CD4-positive, alpha-beta T cell (primary cell): ENCODE results near the gene NUMBL. TPM values are rescaled to one million over a fixed set of nuclear protein-coding genes. Genes with fewer than 3 reads are reported as not detected.

Source experiments
- ATAC-seq: fragments of 200-7000 bp; cut with Tn5 transposase; one replicate; pipeline ENCODE4 v1.10.0; 2022; ENCODE audit warnings: mild to moderate bottlenecking; ENCODE audit not compliant: poor library complexity
- CTCF ChIA-PET: fragments of 350-600 bp; sonication (Branson Sonifier 250); formaldehyde crosslinking; loops from one replicate; lab custom pipeline; 2021; ENCODE audit warnings: antibody characterized with exemption, inconsistent platforms; lab: Charles Lee
- POLR2A ChIA-PET: fragments of 350-600 bp; sonication (Branson Sonifier 250); formaldehyde crosslinking; loops from one replicate; lab custom pipeline; 2021; ENCODE audit warnings: antibody characterized with exemption, inconsistent platforms; lab: Charles Lee
- DNase-seq, 14 experiments: peaks; one replicate each; pipeline ENCODE4 v3.0.0-alpha.2; 2013 to 2020; ENCODE audit warnings: mixed read lengths in 2 of 14
- H3K27ac ChIP-seq, 2 donors: one replicate each; pipeline versions ENCODE4 v1.5.1 to v1.7.0; 2013; ENCODE audit warnings: low read length in 2 of 2, low read depth in 1 of 2, mild to moderate bottlenecking in 1 of 2
- H3K27me3 ChIP-seq, 2 experiments: 1 replicate in 1 of 2; 2 replicates in 1 of 2; pipeline versions ENCODE4 v1.6.1 to v1.7.0; 2013; ENCODE audit warnings: low read length in 2 of 2, control low read depth in 1 of 2, mild to moderate bottlenecking in 1 of 2, moderate library complexity in 1 of 2; ENCODE audit not compliant: insufficient read depth in 2 of 2, control insufficient read depth in 1 of 2
- H3K36me3 ChIP-seq: one replicate; pipeline ENCODE4 v1.6.1; 2013; ENCODE audit warnings: low read length, control low read depth; ENCODE audit not compliant: insufficient read depth
- H3K4me1 ChIP-seq: one replicate; pipeline ENCODE4 v1.6.1; 2013; ENCODE audit warnings: low read length, control low read depth; ENCODE audit not compliant: insufficient read depth
- H3K4me3 ChIP-seq: one replicate; pipeline ENCODE4 v1.5.1; 2013; ENCODE audit warnings: mild to moderate bottlenecking, low read length, moderate library complexity
- H3K9me3 ChIP-seq, 2 experiments: 1 replicate in 1 of 2; 2 replicates in 1 of 2; pipeline versions ENCODE4 v1.6.1 to v1.7.0; 2013; ENCODE audit warnings: low read length in 2 of 2, mild to moderate bottlenecking in 2 of 2, control low read depth in 1 of 2, moderate library complexity in 1 of 2; ENCODE audit not compliant: control insufficient read depth in 1 of 2, insufficient read depth in 1 of 2
- H3K27ac Mint-ChIP-seq: one replicate; pipeline ENCODE4 v1.8.0; 2020; ENCODE audit warnings: mixed read lengths
- H3K27me3 Mint-ChIP-seq: one replicate; pipeline ENCODE4 v1.8.0; 2021; ENCODE audit warnings: mixed read lengths
- H3K36me3 Mint-ChIP-seq: one replicate; pipeline ENCODE4 v1.8.0; 2021; ENCODE audit warnings: low read depth, mixed read lengths
- H3K4me1 Mint-ChIP-seq: one replicate; pipeline ENCODE4 v1.8.0; 2021; ENCODE audit warnings: low read depth, mixed read lengths
- H3K4me3 Mint-ChIP-seq: one replicate; pipeline ENCODE4 v1.8.0; 2020; ENCODE audit warnings: mild to moderate bottlenecking, mixed read lengths
- H3K9me3 Mint-ChIP-seq: one replicate; pipeline ENCODE4 v1.8.0; 2020; ENCODE audit warnings: mixed read lengths
- intact Hi-C, 2 experiments: fragments of 100-400 bp; cut with DNase I in 1 of 2; cut with micrococcal nuclease in 1 of 2; formaldehyde crosslinking; loops; one replicate each; pipeline versions ENCODE4 v1.15.1 to v1.9.0; 2023 to 2025; cut with DNase I, micrococcal nuclease
- polyA plus RNA-seq, 2 donors: library from polyadenylated mRNA; unstranded; fragments of 120-200 nt; gene quantifications; one replicate each; pipeline ENCODE4 v1.2.1, GENCODE V29; 2013
- total RNA-seq, 174 experiments: library from RNA in 2 of 174; stranded (reverse) in 2 of 174; gene quantifications; one replicate each; pipeline ENCODE4 v1.2.3 and lab custom pipeline; 2021 to 2026
- TF ChIP-seq, protein P1 (sequence below): fragments of 200-600 bp; IDR thresholded peaks from one replicate; pipeline ENCODE4 v1.8.0; 2022; ENCODE audit warnings: antibody characterized with exemption, mild to moderate bottlenecking

Gene NUMBL
- total RNA-seq (1 to 10 TPM; 5.2 to 5.4 TPM), total RNA-seq (lab: John Stamatoyannopoulos, UW) (1.7 to 15.6 (median 6.5) reads per million in 172 experiments)
- 2.8 TPM for polyA plus RNA-seq (2013, experiment 1 of 2)
- polyA plus RNA-seq (2013, experiment 2 of 2) = 8.0 TPM

- POLR2A ChIA-PET = interaction anchor here (0.9 to 1.3 kb wide), 3 partner anchors 27 to 108 kb away, joined by 4 to 5 read pairs (median 4); partner anchors contain the start of gene EGLN2
- Histone ChIP-seq H3K9me3 (no peaks in the 10 kb centered on the region), H3K27ac (no peak within 1 kb of the TSS), H3K4me1 (peaks cover 20% of the 10 kb centered on the region), H3K4me3 (peak within 1 kb of the TSS; percentile 70), H3K36me3 (peaks cover 15% of the 10 kb centered on the region), H3K27me3 (no peaks in the 10 kb centered on the region)
- Mint-ChIP-seq H3K27me3 (no peaks in the 10 kb centered on the region), H3K4me3 (peak within 1 kb of the TSS; percentile 94), H3K36me3 (peaks cover 15% of the 10 kb centered on the region), H3K4me1 (peaks cover 6% of the 10 kb centered on the region), H3K9me3 (no peaks in the 10 kb centered on the region), H3K27ac (peak within 1 kb of the TSS; percentile 54)
- intact Hi-C loops = loop anchor here (2.0 kb wide), 3 partner anchors 27 to 61 kb away; partner anchors contain the start of genes ACTMAP (in 1 of the 2), COQ8B (in 1 of the 2), ITPKC (in 1 of the 2) and SNRPA (in 1 of the 2)
- TF ChIP-seq, protein P1, sequence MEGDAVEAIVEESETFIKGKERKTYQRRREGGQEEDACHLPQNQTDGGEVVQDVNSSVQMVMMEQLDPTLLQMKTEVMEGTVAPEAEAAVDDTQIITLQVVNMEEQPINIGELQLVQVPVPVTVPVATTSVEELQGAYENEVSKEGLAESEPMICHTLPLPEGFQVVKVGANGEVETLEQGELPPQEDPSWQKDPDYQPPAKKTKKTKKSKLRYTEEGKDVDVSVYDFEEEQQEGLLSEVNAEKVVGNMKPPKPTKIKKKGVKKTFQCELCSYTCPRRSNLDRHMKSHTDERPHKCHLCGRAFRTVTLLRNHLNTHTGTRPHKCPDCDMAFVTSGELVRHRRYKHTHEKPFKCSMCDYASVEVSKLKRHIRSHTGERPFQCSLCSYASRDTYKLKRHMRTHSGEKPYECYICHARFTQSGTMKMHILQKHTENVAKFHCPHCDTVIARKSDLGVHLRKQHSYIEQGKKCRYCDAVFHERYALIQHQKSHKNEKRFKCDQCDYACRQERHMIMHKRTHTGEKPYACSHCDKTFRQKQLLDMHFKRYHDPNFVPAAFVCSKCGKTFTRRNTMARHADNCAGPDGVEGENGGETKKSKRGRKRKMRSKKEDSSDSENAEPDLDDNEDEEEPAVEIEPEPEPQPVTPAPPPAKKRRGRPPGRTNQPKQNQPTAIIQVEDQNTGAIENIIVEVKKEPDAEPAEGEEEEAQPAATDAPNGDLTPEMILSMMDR = no peak
- CTCF ChIA-PET = interaction anchor here (1.0 kb wide), 1 partner anchor 108 kb away, joined by 3 read pairs; the partner anchor contains the start of gene EGLN2
- ATAC-seq (no peak), DNase-seq (peak in 1 of 14 experiments; percentile 20)
Measured at GRCh38 chr19:40690050-40690692, at the start of gene NUMBL. Gene NUMBL (minus strand): TSS chr19:40690651. CDS start chr19:40690483, 168 bp downstream.

GRCh38 chr19:40739030-40739839 is 48.8 kb upstream of the NUMBL start:
- H3K27me3 ChIP-seq = no peaks in the 10 kb centered on the region
- H3K4me3 Mint-ChIP-seq = no peak overlapping the region
- no peaks in the 10 kb centered on the region for H3K4me1 ChIP-seq
- H3K27ac Mint-ChIP-seq = no peak overlapping the region
- ChIA-PET POLR2A (interaction anchor here (1.1 kb wide), 1 partner anchor 23 kb away, joined by 3 read pairs; no protein-coding TSS in a partner anchor), CTCF (no interaction called here)
- H3K4me3 ChIP-seq = no peak overlapping the region
- no peaks in the 10 kb centered on the region for H3K9me3 ChIP-seq
- TF ChIP-seq, protein P1 = no peak
- no peaks in the 10 kb centered on the region for H3K9me3 Mint-ChIP-seq
- intact Hi-C loops = no loop called here
- no peak for DNase-seq
- peaks cover 33% of the 10 kb centered on the region for H3K36me3 ChIP-seq
- ATAC-seq = no peak
- H3K27ac ChIP-seq = no peak overlapping the region
- no peaks in the 10 kb centered on the region for H3K27me3 Mint-ChIP-seq
- H3K36me3 Mint-ChIP-seq = peaks cover 36% of the 10 kb centered on the region
- no peaks in the 10 kb centered on the region for H3K4me1 Mint-ChIP-seq

GRCh38 chr19:40737102-40737644 is 46.7 kb upstream of the NUMBL start:
- CTCF ChIA-PET = no interaction called here
- TF ChIP-seq, protein P1 = no peak

More at GRCh38 chr19:40737102-40737644, 46.7 kb upstream of the NUMBL start:
- Histone ChIP-seq H3K4me3 (no peak overlapping the region), H3K36me3 (peaks cover 51% of the 10 kb centered on the region), H3K27ac (no peak overlapping the region), H3K4me1 (no peaks in the 10 kb centered on the region), H3K9me3 (no peaks in the 10 kb centered on the region), H3K27me3 (no peaks in the 10 kb centered on the region)
- no peaks in the 10 kb centered on the region for H3K27me3 Mint-ChIP-seq
- intact Hi-C loops = no loop called here
- H3K36me3 Mint-ChIP-seq = peaks cover 56% of the 10 kb centered on the region
- no peaks in the 10 kb centered on the region for H3K9me3 Mint-ChIP-seq
- H3K4me1 Mint-ChIP-seq = no peaks in the 10 kb centered on the region
- POLR2A ChIA-PET = no interaction called here
- no peak overlapping the region for H3K27ac Mint-ChIP-seq
- DNase-seq (no peak), ATAC-seq (no peak)
- H3K4me3 Mint-ChIP-seq = no peak overlapping the region
